Left renal cortex interstitium (tissue), 4 donors: Measurements from ENCODE around the gene SND1. TPM values are rescaled to one million over a fixed set of nuclear protein-coding genes. Genes with fewer than 3 reads are reported as not detected.

Source experiments
- DNase-seq, 4 donors: peaks; one replicate each; pipeline ENCODE4 v3.0.0-alpha.2; 2013; ENCODE audit warnings: low read depth in 4 of 4, low spot score in 2 of 4, missing footprints in 1 of 4
- polyA plus RNA-seq, 4 donors: library from polyadenylated mRNA; unstranded; fragments of 120-200 nt; gene quantifications; one replicate each; pipeline ENCODE4 v1.2.1, GENCODE V29; 2013; ENCODE audit not compliant: insufficient read length in 4 of 4

Gene SND1
- polyA plus RNA-seq, 4 donors: 133 to 165 (median 139) TPM

- no peak for DNase-seq
Observed at GRCh38 chr7:128120116-128120515, 468.1 kb downstream of the SND1 start.

GRCh38 chr7:128120976-128121490 is 469.0 kb downstream of the SND1 start:
- DNase-seq: no peak

- DNase-seq: no peak
Observed at GRCh38 chr7:128121711-128122530, 469.9 kb downstream of the SND1 start.

GRCh38 chr7:128122576-128123290 is 470.7 kb downstream of the SND1 start:
- no peak for DNase-seq

GRCh38 chr7:128123291-128124037 is 471.5 kb downstream of the SND1 start:
- no peak for DNase-seq

GRCh38 chr7:128124786-128125185 is 472.8 kb downstream of the SND1 start:
- no peak for DNase-seq

GRCh38 chr7:128125816-128126215 is 473.8 kb downstream of the SND1 start:
- no peak for DNase-seq

GRCh38 chr7:128128401-128128800 is 476.4 kb downstream of the SND1 start:
- DNase-seq: no peak

- no peak for DNase-seq
Observed at GRCh38 chr7:128129224-128129864, 477.4 kb downstream of the SND1 start.

GRCh38 chr7:128131115-128131514 is 479.1 kb downstream of the SND1 start:
- no peak for DNase-seq

GRCh38 chr7:128131731-128132130 is 479.7 kb downstream of the SND1 start:
- DNase-seq: no peak

GRCh38 chr7:128132426-128133069 is 480.6 kb downstream of the SND1 start:
- no peak for DNase-seq

GRCh38 chr7:128135159-128135514 is 483.1 kb downstream of the SND1 start:
- no peak for DNase-seq

GRCh38 chr7:128135515-128136214 is 483.7 kb downstream of the SND1 start:
- DNase-seq: no peak

GRCh38 chr7:128136215-128136597 is 484.2 kb downstream of the SND1 start:
- DNase-seq: no peak

GRCh38 chr7:128137181-128137580 is 485.2 kb downstream of the SND1 start:
- no peak for DNase-seq

GRCh38 chr7:128139406-128139805 is 487.4 kb downstream of the SND1 start:
- no peak for DNase-seq

GRCh38 chr7:128141683-128142195 is 489.7 kb downstream of the SND1 start:
- DNase-seq: no peak
